ENCODE data around the gene ROCK2. TPM values are rescaled to one million over a fixed set of nuclear protein-coding genes. Genes with fewer than 3 reads are reported as not detected.

The ROCK2 gene
- total RNA-seq, 1 donor from 2014 or later = 45.1 TPM

GRCh38 chr2:11315074-11315705 is 29.2 kb downstream of the ROCK2 start:
- no peak overlapping the region for H3K27ac Mint-ChIP-seq (ENCODE audit: unreplicated experiment)
- no peak for FAIRE-seq
- Histone ChIP-seq H3K4me2 (ENCODE audit: low read length) (no peak overlapping the region), H3K36me3 (ENCODE audit: insufficient read depth, low read length) (no peaks in the 10 kb centered on the region), H3K27me3 (ENCODE audit: insufficient read depth, low read length) (no peaks in the 10 kb centered on the region), H4K20me1 (ENCODE audit: insufficient read depth, low read length) (peaks cover 45% of the 10 kb centered on the region), H3K9me3 (ENCODE audit: insufficient read depth, low read depth, low read length) (no peaks in the 10 kb centered on the region), H3K4me1 (ENCODE audit: insufficient read depth, low read length) (peaks cover 4% of the 10 kb centered on the region), H3K27ac (ENCODE audit: low read depth, low read length) (no peak overlapping the region), H3K4me3 (ENCODE audit: insufficient read depth, low read depth, low read length) (no peak overlapping the region), H3K9ac (ENCODE audit: low read length) (no peak overlapping the region), H3K79me2 (ENCODE audit: insufficient read depth, low read length) (peaks cover 75% of the 10 kb centered on the region), H2AFZ (ENCODE audit: low read depth, low read length) (no peak overlapping the region)
- no peak for TF ChIP-seq CTCF (IDR thresholded peaks at IDR 0.05; ENCODE audit: insufficient read depth, low read depth, low read length)
- no peak for TF ChIP-seq EZH2 (IDR thresholded peaks at IDR 0.05; ENCODE audit: insufficient read depth, low read length)
- DNase-seq (ENCODE audit: low read depth) = no peak
- H3K27me3 Mint-ChIP-seq (ENCODE audit: low read depth, unreplicated experiment) = no peaks in the 10 kb centered on the region
- no peak overlapping the region for H3K4me3 Mint-ChIP-seq (ENCODE audit: unreplicated experiment)
- H3K4me1 Mint-ChIP-seq (ENCODE audit: low read depth, unreplicated experiment) = peaks cover 9% of the 10 kb centered on the region
- peaks cover 2% of the 10 kb centered on the region for H3K36me3 Mint-ChIP-seq (ENCODE audit: low read depth, unreplicated experiment)
- no peaks in the 10 kb centered on the region for H3K9me3 Mint-ChIP-seq (ENCODE audit: unreplicated experiment)

GRCh38 chr2:11314487-11314886 is 29.9 kb downstream of the ROCK2 start:
- H3K4me3 ChIP-seq (ENCODE audit: insufficient read depth, low read depth, low read length) = no peak overlapping the region
- H2AFZ ChIP-seq (ENCODE audit: low read depth, low read length) = no peak overlapping the region
- no peak for TF ChIP-seq CTCF (IDR thresholded peaks at IDR 0.05; ENCODE audit: insufficient read depth, low read depth, low read length)
- no peak for TF ChIP-seq EZH2 (IDR thresholded peaks at IDR 0.05; ENCODE audit: insufficient read depth, low read length)
- no peaks in the 10 kb centered on the region for H3K36me3 ChIP-seq (ENCODE audit: insufficient read depth, low read length)
- H3K27me3 Mint-ChIP-seq (ENCODE audit: low read depth, unreplicated experiment) = no peaks in the 10 kb centered on the region
- H3K79me2 ChIP-seq (ENCODE audit: insufficient read depth, low read length) = peaks cover 78% of the 10 kb centered on the region
- H3K9me3 Mint-ChIP-seq (ENCODE audit: unreplicated experiment) = no peaks in the 10 kb centered on the region
- peaks cover 46% of the 10 kb centered on the region for H4K20me1 ChIP-seq (ENCODE audit: insufficient read depth, low read length)
- no peak overlapping the region for H3K27ac Mint-ChIP-seq (ENCODE audit: unreplicated experiment)
- H3K36me3 Mint-ChIP-seq (ENCODE audit: low read depth, unreplicated experiment) = peaks cover 2% of the 10 kb centered on the region
- H3K27ac ChIP-seq (ENCODE audit: low read depth, low read length) = no peak overlapping the region
- no peaks in the 10 kb centered on the region for H3K27me3 ChIP-seq (ENCODE audit: insufficient read depth, low read length)
- DNase-seq (ENCODE audit: low read depth) (no peak), FAIRE-seq (peak; percentile 41)
- H3K4me1 Mint-ChIP-seq (ENCODE audit: low read depth, unreplicated experiment) = peaks cover 9% of the 10 kb centered on the region
- H3K4me1 ChIP-seq (ENCODE audit: insufficient read depth, low read length) = no peaks in the 10 kb centered on the region
- H3K4me2 ChIP-seq (ENCODE audit: low read length) = no peak overlapping the region
- H3K4me3 Mint-ChIP-seq (ENCODE audit: unreplicated experiment) = no peak overlapping the region
- no peak overlapping the region for H3K9ac ChIP-seq (ENCODE audit: low read length)
- no peaks in the 10 kb centered on the region for H3K9me3 ChIP-seq (ENCODE audit: insufficient read depth, low read depth, low read length)

- DNase-seq (ENCODE audit: low read depth) (no peak), FAIRE-seq (no peak)
- Histone ChIP-seq H3K9ac (ENCODE audit: low read length) (no peak overlapping the region), H3K36me3 (ENCODE audit: insufficient read depth, low read length) (no peaks in the 10 kb centered on the region), H2AFZ (ENCODE audit: low read depth, low read length) (no peak overlapping the region), H4K20me1 (ENCODE audit: insufficient read depth, low read length) (peaks cover 47% of the 10 kb centered on the region), H3K27ac (ENCODE audit: low read depth, low read length) (no peak overlapping the region), H3K79me2 (ENCODE audit: insufficient read depth, low read length) (peaks cover 91% of the 10 kb centered on the region), H3K4me3 (ENCODE audit: insufficient read depth, low read depth, low read length) (no peak overlapping the region), H3K4me1 (ENCODE audit: insufficient read depth, low read length) (no peaks in the 10 kb centered on the region), H3K4me2 (ENCODE audit: low read length) (no peak overlapping the region), H3K9me3 (ENCODE audit: insufficient read depth, low read depth, low read length) (no peaks in the 10 kb centered on the region), H3K27me3 (ENCODE audit: insufficient read depth, low read length) (no peaks in the 10 kb centered on the region)
- Mint-ChIP-seq H3K27me3 (ENCODE audit: low read depth, unreplicated experiment) (no peaks in the 10 kb centered on the region), H3K9me3 (ENCODE audit: unreplicated experiment) (no peaks in the 10 kb centered on the region), H3K36me3 (ENCODE audit: low read depth, unreplicated experiment) (peaks cover 2% of the 10 kb centered on the region), H3K27ac (ENCODE audit: unreplicated experiment) (no peak overlapping the region), H3K4me3 (ENCODE audit: unreplicated experiment) (no peak overlapping the region), H3K4me1 (ENCODE audit: low read depth, unreplicated experiment) (peaks cover 9% of the 10 kb centered on the region)
- TF ChIP-seq EZH2 (IDR thresholded peaks at IDR 0.05; ENCODE audit: insufficient read depth, low read length) (no peak), CTCF (IDR thresholded peaks at IDR 0.05; ENCODE audit: insufficient read depth, low read depth, low read length) (no peak)
Measured at GRCh38 chr2:11312770-11313471, 31.5 kb downstream of the ROCK2 start.
